H9 (cell line): ENCODE measurements around the gene TMTC2. TPM values are rescaled to one million over a fixed set of nuclear protein-coding genes. Genes with fewer than 3 reads are reported as not detected.

ENCODE experiments used
- DNase-seq: peaks from one replicate; pipeline ENCODE4 v3.0.0-alpha.2; 2017
- H2AFZ ChIP-seq: one replicate; pipeline ENCODE4 v1.6.1; 2013; ENCODE audit warnings: mild to moderate bottlenecking, low read length, control low read depth, moderate library complexity
- H2AK5ac ChIP-seq: 2 replicates; pipeline ENCODE4 v1.6.1; 2013; ENCODE audit warnings: low read length, control low read depth, mixed read lengths; ENCODE audit not compliant: insufficient read length
- H2BK120ac ChIP-seq: one replicate; pipeline ENCODE4 v1.6.1; 2013; ENCODE audit warnings: low read depth, mild to moderate bottlenecking, low read length, control low read depth, inconsistent platforms; ENCODE audit not compliant: poor library complexity, severe bottlenecking
- H2BK12ac ChIP-seq: 2 replicates; pipeline ENCODE4 v1.6.1; 2013; ENCODE audit warnings: low read length, control low read depth, mixed read lengths, low read depth; ENCODE audit not compliant: insufficient read length
- H2BK15ac ChIP-seq: 2 replicates; pipeline ENCODE4 v1.6.1; 2013; ENCODE audit warnings: low read depth, low read length, control low read depth
- H2BK20ac ChIP-seq: one replicate; pipeline ENCODE4 v1.6.1; 2013; ENCODE audit warnings: low read depth, mild to moderate bottlenecking, low read length, control low read depth, inconsistent platforms; ENCODE audit not compliant: poor library complexity, severe bottlenecking
- H2BK5ac ChIP-seq: 2 replicates; pipeline ENCODE4 v1.6.1; 2013; ENCODE audit warnings: low read length, control low read depth, mixed read lengths; ENCODE audit not compliant: insufficient read length
- H3K14ac ChIP-seq: 2 replicates; pipeline ENCODE4 v1.6.1; 2013; ENCODE audit warnings: low read length, control low read depth; ENCODE audit not compliant: insufficient read depth
- H3K18ac ChIP-seq: 2 replicates; pipeline ENCODE4 v1.6.1; 2013; ENCODE audit warnings: low read depth, mild to moderate bottlenecking, mixed read lengths, low read length, control low read depth; ENCODE audit not compliant: insufficient read length
- H3K23ac ChIP-seq: 2 replicates; pipeline ENCODE4 v1.6.1; 2013; ENCODE audit warnings: low read length, control low read depth, mixed read lengths, low read depth; ENCODE audit not compliant: insufficient read length
- H3K23me2 ChIP-seq: 2 replicates; pipeline ENCODE4 v1.6.1; 2013; ENCODE audit warnings: low read depth, mild to moderate bottlenecking, mixed read lengths, low read length, control low read depth; ENCODE audit not compliant: insufficient read length, poor library complexity, severe bottlenecking
- H3K27ac ChIP-seq: 2 replicates; pipeline ENCODE4 v1.5.1; 2013; ENCODE audit warnings: low read length, control low read depth, mixed read lengths, low read depth; ENCODE audit not compliant: insufficient read length
- H3K27me3 ChIP-seq: 2 replicates; pipeline ENCODE4 v1.6.1; 2013; ENCODE audit warnings: low read length, control low read depth, inconsistent platforms; ENCODE audit not compliant: insufficient read depth
- H3K4ac ChIP-seq: 2 replicates; pipeline ENCODE4 v1.6.1; 2013; ENCODE audit warnings: low read depth, mild to moderate bottlenecking, control low read depth, inconsistent platforms, low read length, moderate library complexity
- H3K4me1 ChIP-seq: 2 replicates; pipeline ENCODE4 v1.6.1; 2013; ENCODE audit warnings: low read length, control low read depth, inconsistent platforms; ENCODE audit not compliant: insufficient read depth
- H3K4me2 ChIP-seq: 2 replicates; pipeline ENCODE4 v1.6.1; 2013; ENCODE audit warnings: low read length, control low read depth, mixed read lengths; ENCODE audit not compliant: insufficient read length, insufficient read depth
- H3K56ac ChIP-seq: 2 replicates; pipeline ENCODE4 v1.6.1; 2013; ENCODE audit warnings: low read depth, mild to moderate bottlenecking, mixed read lengths, low read length, control low read depth; ENCODE audit not compliant: insufficient read length
- H3K79me1 ChIP-seq: 2 replicates; pipeline ENCODE4 v1.6.1; 2013; ENCODE audit warnings: low read depth, mild to moderate bottlenecking, moderate library complexity, low read length, control low read depth, inconsistent platforms; ENCODE audit not compliant: insufficient read depth, poor library complexity, severe bottlenecking
- H3K79me2 ChIP-seq: 2 replicates; pipeline ENCODE4 v1.6.1; 2013; ENCODE audit warnings: low read length, control low read depth, inconsistent platforms; ENCODE audit not compliant: insufficient read depth
- H3K9ac ChIP-seq: 2 replicates; pipeline ENCODE4 v1.6.1; 2013; ENCODE audit warnings: low read length, control low read depth, mixed read lengths; ENCODE audit not compliant: insufficient read length; ENCODE audit errors: extremely low read depth
- H3K9me3 ChIP-seq: one replicate; pipeline ENCODE4 v1.6.1; 2013; ENCODE audit warnings: low read depth, low read length, inconsistent platforms; ENCODE audit not compliant: control insufficient read depth
- H3T11ph ChIP-seq: one replicate; pipeline ENCODE4 v1.6.1; 2013; ENCODE audit warnings: mild to moderate bottlenecking, low read length, control low read depth, inconsistent platforms
- H4K20me1 ChIP-seq: one replicate; pipeline ENCODE4 v1.6.1; 2013; ENCODE audit not compliant: control insufficient read depth, insufficient read length, insufficient read depth
- H4K5ac ChIP-seq: 2 replicates; pipeline ENCODE4 v1.6.1; 2013; ENCODE audit warnings: low read depth, mild to moderate bottlenecking, mixed read lengths, low read length, control low read depth; ENCODE audit not compliant: insufficient read length
- H4K8ac ChIP-seq: replicated peaks from 2 replicates; pipeline ENCODE4 v1.6.1; 2013; ENCODE audit warnings: low read length, control low read depth, mixed read lengths, low read depth; ENCODE audit not compliant: insufficient read length
- H4K91ac ChIP-seq: 2 replicates; pipeline ENCODE4 v1.6.1; 2013; ENCODE audit warnings: low read depth, mild to moderate bottlenecking, moderate library complexity, mixed read lengths, low read length, control low read depth; ENCODE audit not compliant: insufficient read length
- H3K27ac Mint-ChIP-seq, 3 experiments: 2 replicates in 2 of 3; 3 replicates in 1 of 3; pipeline ENCODE4 v1.8.0; 2020 to 2021; ENCODE audit warnings: mixed read lengths in 3 of 3, mild to moderate bottlenecking in 1 of 3, moderate library complexity in 1 of 3
- H3K27me3 Mint-ChIP-seq: 2 replicates; pipeline ENCODE4 v1.8.0; 2021; ENCODE audit warnings: low read depth, mild to moderate bottlenecking, moderate library complexity, mixed read lengths
- H3K36me3 Mint-ChIP-seq, 3 experiments: 2 replicates in 2 of 3; 3 replicates in 1 of 3; pipeline ENCODE4 v1.8.0; 2020 to 2021; ENCODE audit warnings: low read depth in 3 of 3, mixed read lengths in 3 of 3; ENCODE audit not compliant: insufficient read depth in 1 of 3
- H3K4me1 Mint-ChIP-seq, 2 experiments: 2 replicates each; pipeline ENCODE4 v1.8.0; 2020; ENCODE audit warnings: mixed read lengths in 2 of 2
- H3K4me3 Mint-ChIP-seq, 2 experiments: 2 replicates in 1 of 2; 3 replicates in 1 of 2; pipeline ENCODE4 v1.8.0; 2020 to 2021; ENCODE audit warnings: mild to moderate bottlenecking in 2 of 2, mixed read lengths in 2 of 2, moderate library complexity in 1 of 2
- H3K9me3 Mint-ChIP-seq, 2 experiments: 2 replicates in 1 of 2; 3 replicates in 1 of 2; pipeline ENCODE4 v1.8.0; 2020; ENCODE audit warnings: mild to moderate bottlenecking in 2 of 2, mixed read lengths in 2 of 2, moderate library complexity in 1 of 2
- WGBS: extraction: QIAGEN DNeasy Blood & Tissue Kit; methylation state at CpG from one replicate; pipeline ENCODE4 v1.1.7; 2013; ENCODE audit warnings: missing lambda C conversion rate, low lambda C conversion rate, mixed read lengths; ENCODE audit not compliant: insufficient read length; ENCODE audit errors: extremely low coverage; 5-methylcytosine and 5-hydroxymethylcytosine counted together
- total RNA-seq: library from RNA; stranded (reverse); gene quantifications from 2 replicates; pipeline ENCODE4 v1.2.1, GENCODE V29; 2021
- TF ChIP-seq, protein P1 (sequence below): fragments of 200-600 bp; sonication (generic); conservative IDR thresholded peaks from 3 replicates; pipeline ENCODE4 v1.8.0; 2021; ENCODE audit warnings: antibody characterized with exemption, mild to moderate bottlenecking

TMTC2 gene
- total RNA-seq, 1 experiment from 2014 or later: 3.1 TPM

DNA sequence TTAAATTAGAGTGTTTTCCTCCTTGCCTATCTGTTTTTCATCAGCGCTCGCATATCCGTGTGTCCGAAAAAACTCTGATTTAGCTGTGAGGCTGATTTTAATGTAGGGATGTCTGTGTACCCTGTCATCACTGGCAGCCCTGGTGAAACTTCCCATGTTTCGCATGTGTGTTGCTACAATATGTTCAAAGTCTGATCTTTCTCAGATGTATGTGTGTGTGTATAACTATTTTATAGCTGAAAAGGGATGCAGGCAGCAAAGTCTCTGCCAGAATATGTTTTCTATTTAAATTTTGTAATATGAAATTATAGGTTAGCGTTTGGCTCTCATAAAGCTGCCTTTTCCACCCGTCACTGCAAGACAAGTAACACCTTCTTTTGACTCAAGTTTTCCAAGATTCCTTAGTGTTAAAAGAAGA lies 154.8 kb downstream of the TMTC2 start:
- no CpG with 5 or more reads among the region's 7 CpGs for WGBS
- Histone ChIP-seq H3K27me3 (no peaks in the 10 kb centered on the region), H4K20me1 (no peaks in the 10 kb centered on the region), H2BK15ac (no peak overlapping the region), H3K9ac (no peak overlapping the region), H2BK20ac (no peak overlapping the region), H4K91ac (no peak overlapping the region), H4K5ac (no peak overlapping the region), H3K9me3 (no peaks in the 10 kb centered on the region), H2BK12ac (no peak overlapping the region), H4K8ac (no peak overlapping the region), H3K4me2 (no peak overlapping the region), H3K27ac (no peak overlapping the region), H3K4ac (no peak overlapping the region), H3K18ac (no peak overlapping the region), H2BK5ac (no peak overlapping the region), H3K79me2 (no peaks in the 10 kb centered on the region), H2BK120ac (no peak overlapping the region), H3K4me1 (no peaks in the 10 kb centered on the region), H3K23me2 (no peaks in the 10 kb centered on the region), H3K23ac (no peak overlapping the region), H3K14ac (no peak overlapping the region), H2AK5ac (no peak overlapping the region), H3K79me1 (no peaks in the 10 kb centered on the region), H3K56ac (no peak overlapping the region), H2AFZ (no peak overlapping the region), H3T11ph (no peak overlapping the region)
- TF ChIP-seq, protein P1, sequence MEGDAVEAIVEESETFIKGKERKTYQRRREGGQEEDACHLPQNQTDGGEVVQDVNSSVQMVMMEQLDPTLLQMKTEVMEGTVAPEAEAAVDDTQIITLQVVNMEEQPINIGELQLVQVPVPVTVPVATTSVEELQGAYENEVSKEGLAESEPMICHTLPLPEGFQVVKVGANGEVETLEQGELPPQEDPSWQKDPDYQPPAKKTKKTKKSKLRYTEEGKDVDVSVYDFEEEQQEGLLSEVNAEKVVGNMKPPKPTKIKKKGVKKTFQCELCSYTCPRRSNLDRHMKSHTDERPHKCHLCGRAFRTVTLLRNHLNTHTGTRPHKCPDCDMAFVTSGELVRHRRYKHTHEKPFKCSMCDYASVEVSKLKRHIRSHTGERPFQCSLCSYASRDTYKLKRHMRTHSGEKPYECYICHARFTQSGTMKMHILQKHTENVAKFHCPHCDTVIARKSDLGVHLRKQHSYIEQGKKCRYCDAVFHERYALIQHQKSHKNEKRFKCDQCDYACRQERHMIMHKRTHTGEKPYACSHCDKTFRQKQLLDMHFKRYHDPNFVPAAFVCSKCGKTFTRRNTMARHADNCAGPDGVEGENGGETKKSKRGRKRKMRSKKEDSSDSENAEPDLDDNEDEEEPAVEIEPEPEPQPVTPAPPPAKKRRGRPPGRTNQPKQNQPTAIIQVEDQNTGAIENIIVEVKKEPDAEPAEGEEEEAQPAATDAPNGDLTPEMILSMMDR: no peak
- no peaks in the 10 kb centered on the region for H3K27me3 Mint-ChIP-seq
- peaks cover 4 to 5% of the 10 kb centered on the region in 2 experiments; a peak in 1 of 4 replicates for H3K4me1 Mint-ChIP-seq
- H3K27ac Mint-ChIP-seq: no peak overlapping the region
- no peaks in the 10 kb centered on the region; a peak in 2 of 7 replicates for H3K36me3 Mint-ChIP-seq
- no peak overlapping the region for H3K4me3 Mint-ChIP-seq
- DNase-seq: no peak
- H3K9me3 Mint-ChIP-seq: no peaks in the 10 kb centered on the region
